ENCODE data around the gene DIS3L. TPM values are rescaled to one million over a fixed set of nuclear protein-coding genes. Genes with fewer than 3 reads are reported as not detected.
"Not testable (repeated sequence)": the region's sequence is repeated elsewhere in the genome, so short reads cannot be mapped to it uniquely, and the experiment has no call there.

DIS3L gene
- polyA plus RNA-seq, 2 of the 4 experiments (the other 2 are of a cell fraction): 43.6 to 64.3 TPM

DNA sequence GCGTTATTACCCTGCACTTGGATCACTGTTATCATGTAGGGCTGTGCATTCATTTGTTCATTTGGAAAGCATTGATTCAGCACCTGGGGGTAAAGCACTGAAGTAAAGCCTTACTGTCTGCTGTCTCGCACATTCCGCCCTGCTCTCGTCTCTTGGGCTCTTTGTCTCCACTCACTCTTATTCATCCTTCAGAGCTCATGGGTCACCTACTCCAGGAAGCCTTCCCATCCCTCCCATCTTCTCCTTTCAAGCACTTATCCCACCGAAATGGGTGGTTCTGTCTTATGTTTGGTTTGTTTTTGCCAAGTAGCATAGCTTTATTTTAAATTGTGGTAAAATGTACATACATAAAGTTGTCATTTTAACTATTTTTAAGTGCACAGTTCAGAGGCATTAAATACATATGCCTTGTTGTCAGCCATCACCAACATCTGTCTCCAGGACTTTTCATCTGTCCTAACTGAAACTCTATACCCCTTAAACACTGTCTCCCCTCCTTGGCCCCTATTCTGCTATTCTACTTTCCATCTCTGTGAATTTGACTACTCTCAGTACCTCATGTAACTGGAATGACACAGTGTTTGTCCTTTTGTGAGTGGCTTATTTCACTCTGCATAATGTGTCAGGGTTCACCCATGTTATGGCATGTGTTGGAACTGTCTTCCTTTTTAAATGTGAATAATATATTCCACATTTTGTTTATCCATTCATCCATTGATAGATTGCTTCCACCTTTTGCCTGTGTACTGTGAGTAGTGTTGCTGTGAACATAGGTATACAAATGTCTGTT lies 9.3 kb downstream of the DIS3L start:
- WGBS (ENCODE audit: missing lambda C conversion rate): 85% methylated on average over 5 of the region's 5 CpGs
- no peak overlapping the region for H3K4me2 ChIP-seq
- H3K27ac ChIP-seq: no peak overlapping the region
- POLR2A ChIA-PET: interaction anchor here (0.7 kb wide), 1 partner anchor 9 kb away, joined by 3 read pairs; the partner anchor contains the start of gene DIS3L
- H3K9me3 ChIP-seq: no peaks in the 10 kb centered on the region
- no peak for TF ChIP-seq JUNB (IDR thresholded peaks at IDR 0.05)
- TF ChIP-seq, protein P1, sequence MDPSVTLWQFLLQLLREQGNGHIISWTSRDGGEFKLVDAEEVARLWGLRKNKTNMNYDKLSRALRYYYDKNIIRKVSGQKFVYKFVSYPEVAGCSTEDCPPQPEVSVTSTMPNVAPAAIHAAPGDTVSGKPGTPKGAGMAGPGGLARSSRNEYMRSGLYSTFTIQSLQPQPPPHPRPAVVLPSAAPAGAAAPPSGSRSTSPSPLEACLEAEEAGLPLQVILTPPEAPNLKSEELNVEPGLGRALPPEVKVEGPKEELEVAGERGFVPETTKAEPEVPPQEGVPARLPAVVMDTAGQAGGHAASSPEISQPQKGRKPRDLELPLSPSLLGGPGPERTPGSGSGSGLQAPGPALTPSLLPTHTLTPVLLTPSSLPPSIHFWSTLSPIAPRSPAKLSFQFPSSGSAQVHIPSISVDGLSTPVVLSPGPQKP (IDR thresholded peaks at IDR 0.05; ENCODE audit: low read depth, low read length): no peak
- TF ChIP-seq CBX8 (IDR thresholded peaks at IDR 0.05): no peak
- TF ChIP-seq ZFP36 (IDR thresholded peaks at IDR 0.05; ENCODE audit: borderline replicate concordance, partially characterized antibody): peak; percentile 12
- no peak for TF ChIP-seq NPAS2 (CRISPR knock-in tag; IDR thresholded peaks at IDR 0.05; ENCODE audit: borderline replicate concordance)
- TF ChIP-seq, protein P2, sequence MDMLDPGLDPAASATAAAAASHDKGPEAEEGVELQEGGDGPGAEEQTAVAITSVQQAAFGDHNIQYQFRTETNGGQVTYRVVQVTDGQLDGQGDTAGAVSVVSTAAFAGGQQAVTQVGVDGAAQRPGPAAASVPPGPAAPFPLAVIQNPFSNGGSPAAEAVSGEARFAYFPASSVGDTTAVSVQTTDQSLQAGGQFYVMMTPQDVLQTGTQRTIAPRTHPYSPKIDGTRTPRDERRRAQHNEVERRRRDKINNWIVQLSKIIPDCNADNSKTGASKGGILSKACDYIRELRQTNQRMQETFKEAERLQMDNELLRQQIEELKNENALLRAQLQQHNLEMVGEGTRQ (IDR thresholded peaks at IDR 0.05): no peak
- no peak for TF ChIP-seq CEBPB (IDR thresholded peaks at IDR 0.05)
- no peak for TF ChIP-seq FOXS1 (CRISPR knock-in tag; IDR thresholded peaks at IDR 0.05)
- no peak for TF ChIP-seq NR3C1 (IDR thresholded peaks at IDR 0.05)
- CTCF ChIA-PET: interaction anchor here (0.9 to 1.2 kb wide), 4 partner anchors 9 to 195 kb away, joined by 3 to 6 read pairs (median 4); partner anchors contain the start of gene SNAPC5
- ATAC-seq (no peak), FAIRE-seq (no peak), DNase-seq (ENCODE audit: low read depth in 1 of 2, low spot score in 1 of 2) (no peak)
- H3K4me3 ChIP-seq: no peak overlapping the region
- no peaks in the 10 kb centered on the region for H3K4me1 ChIP-seq

DNA sequence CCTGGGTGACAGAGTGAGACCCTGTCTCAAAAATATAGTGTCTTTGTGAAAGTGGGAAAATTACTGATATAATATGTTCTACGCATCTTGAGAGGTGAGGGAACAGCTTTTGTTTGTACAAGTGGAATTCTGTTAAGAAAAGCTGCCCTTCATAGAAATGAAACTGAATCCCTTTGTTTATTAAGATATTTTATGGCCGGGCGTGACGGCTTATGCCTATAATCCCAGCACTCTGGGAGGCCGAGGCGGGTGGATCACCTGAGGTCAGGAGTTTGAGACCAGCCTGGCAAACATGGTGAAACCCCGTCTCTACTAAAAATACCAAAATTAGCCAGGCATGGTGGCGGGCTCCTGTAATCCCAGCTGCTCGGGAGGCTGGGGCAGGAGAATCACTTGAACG lies 11.1 kb downstream of the DIS3L start:
- H3K27ac ChIP-seq; H3K4me1 ChIP-seq; ATAC-seq; H3K4me2 ChIP-seq; H3K9me3 ChIP-seq; DNase-seq (ENCODE audit: low read depth in 1 of 2, low spot score in 1 of 2); H3K4me3 ChIP-seq; POLR2A ChIA-PET; FAIRE-seq: not testable (repeated sequence)
- WGBS (ENCODE audit: missing lambda C conversion rate): 89% methylated on average over 10 of the region's 10 CpGs
- CTCF ChIA-PET: interaction anchor here (1.2 kb wide), 1 partner anchor 17 kb away, joined by 4 read pairs; no protein-coding TSS in a partner anchor

DNA sequence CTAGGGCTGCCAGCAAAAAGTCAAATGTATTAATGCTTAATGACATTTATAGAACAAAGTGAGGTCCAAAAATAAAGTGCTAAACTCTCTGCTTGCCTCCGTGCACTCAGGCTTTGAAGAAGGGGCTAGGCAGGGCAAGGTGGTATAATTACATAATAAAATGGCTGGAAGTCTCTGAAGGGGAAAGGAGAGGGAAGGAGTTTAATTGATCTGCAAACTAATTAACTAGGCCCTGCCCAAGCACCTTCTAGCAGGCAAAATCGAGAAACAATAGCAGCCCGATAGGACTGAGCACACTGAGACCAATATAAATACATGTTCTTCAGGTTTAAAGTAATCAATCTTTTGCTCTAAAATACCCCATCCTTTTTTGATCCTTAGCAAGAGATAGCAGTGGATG lies 13.0 kb downstream of the DIS3L start:
- Histone ChIP-seq H3K9me3 (no peaks in the 10 kb centered on the region), H3K4me2 (no peak overlapping the region), H3K4me1 (no peaks in the 10 kb centered on the region), H3K27ac (no peak overlapping the region), H3K4me3 (no peak overlapping the region)
- FAIRE-seq (no peak), ATAC-seq (no peak), DNase-seq (ENCODE audit: low read depth in 1 of 2, low spot score in 1 of 2) (no peak)
- ChIA-PET POLR2A (no interaction called here), CTCF (interaction anchor here (1.8 to 1.9 kb wide), 2 partner anchors 18 kb away, joined by 4 to 5 read pairs; no protein-coding TSS in a partner anchor)
- WGBS (ENCODE audit: missing lambda C conversion rate): 87% methylated on average over 3 of the region's 3 CpGs
- TF ChIP-seq HOXB13 (CRISPR knock-in tag; IDR thresholded peaks at IDR 0.05; ENCODE audit: low read depth) (no peak), TP53 (CRISPR knock-in tag; IDR thresholded peaks at IDR 0.05) (no peak), RCOR1 (IDR thresholded peaks at IDR 0.05; ENCODE audit: low read depth, low read length) (no peak), HOXB5 (CRISPR knock-in tag; IDR thresholded peaks at IDR 0.05) (no peak), ESRRA (IDR thresholded peaks at IDR 0.05; ENCODE audit: borderline replicate concordance, low read length) (no peak), CEBPB (IDR thresholded peaks at IDR 0.05) (no peak)
- TF ChIP-seq, protein P3, sequence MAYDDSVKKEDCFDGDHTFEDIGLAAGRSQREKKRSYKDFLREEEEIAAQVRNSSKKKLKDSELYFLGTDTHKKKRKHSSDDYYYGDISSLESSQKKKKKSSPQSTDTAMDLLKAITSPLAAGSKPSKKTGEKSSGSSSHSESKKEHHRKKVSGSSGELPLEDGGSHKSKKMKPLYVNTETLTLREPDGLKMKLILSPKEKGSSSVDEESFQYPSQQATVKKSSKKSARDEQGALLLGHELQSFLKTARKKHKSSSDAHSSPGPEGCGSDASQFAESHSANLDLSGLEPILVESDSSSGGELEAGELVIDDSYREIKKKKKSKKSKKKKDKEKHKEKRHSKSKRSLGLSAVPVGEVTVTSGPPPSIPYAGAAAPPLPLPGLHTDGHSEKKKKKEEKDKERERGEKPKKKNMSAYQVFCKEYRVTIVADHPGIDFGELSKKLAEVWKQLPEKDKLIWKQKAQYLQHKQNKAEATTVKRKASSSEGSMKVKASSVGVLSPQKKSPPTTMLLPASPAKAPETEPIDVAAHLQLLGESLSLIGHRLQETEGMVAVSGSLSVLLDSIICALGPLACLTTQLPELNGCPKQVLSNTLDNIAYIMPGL (CRISPR knock-in tag; IDR thresholded peaks at IDR 0.05; ENCODE audit: borderline replicate concordance): no peak
- TF ChIP-seq, protein P4, sequence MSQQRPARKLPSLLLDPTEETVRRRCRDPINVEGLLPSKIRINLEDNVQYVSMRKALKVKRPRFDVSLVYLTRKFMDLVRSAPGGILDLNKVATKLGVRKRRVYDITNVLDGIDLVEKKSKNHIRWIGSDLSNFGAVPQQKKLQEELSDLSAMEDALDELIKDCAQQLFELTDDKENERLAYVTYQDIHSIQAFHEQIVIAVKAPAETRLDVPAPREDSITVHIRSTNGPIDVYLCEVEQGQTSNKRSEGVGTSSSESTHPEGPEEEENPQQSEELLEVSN (IDR thresholded peaks at IDR 0.05; ENCODE audit: borderline replicate concordance, low read depth): no peak

Data from A549 (cell line).